A673 (cell line): ENCODE data around the gene PDXDC1. TPM values are rescaled to one million over a fixed set of nuclear protein-coding genes. Genes with fewer than 3 reads are reported as not detected.
"Not testable (repeated sequence)": the region's sequence is repeated elsewhere in the genome, so short reads cannot be mapped to it uniquely, and the experiment has no call there.

Experiments used
- BruUV-seq: library from RNA; stranded (reverse); fragments of 400-500 nt; replicated peaks from 2 replicates; lab custom pipeline; 2021; lab: Mats Ljungman, UMichigan
- CTCF ChIA-PET: fragments of 300-600 bp; sonication (Branson Sonifier 250); formaldehyde crosslinking; loops from one replicate; lab custom pipeline; 2022; ENCODE audit warnings: antibody characterized with exemption; lab: Charles Lee
- POLR2A ChIA-PET: fragments of 300-600 bp; sonication (Branson Sonifier 250); formaldehyde crosslinking; loops from one replicate; lab custom pipeline; 2022; ENCODE audit warnings: antibody characterized with exemption; ENCODE audit not compliant: low non-redundant PET; lab: Charles Lee
- DNase-seq: peaks from one replicate; pipeline ENCODE4 v3.0.0-alpha.2; 2015; ENCODE audit warnings: low spot score
- H3K27ac ChIP-seq: fragments of 200-600 bp; sonication (generic); 2 replicates; pipeline ENCODE4 v1.5.1; 2016; ENCODE audit warnings: mixed run types, low read depth, mild to moderate bottlenecking, mixed read lengths, antibody characterized with exemption, low read length; ENCODE audit not compliant: poor library complexity, severe bottlenecking
- H3K27me3 ChIP-seq: fragments of 200-600 bp; sonication (generic); replicated peaks from 2 replicates; pipeline ENCODE4 v1.6.1; 2017; ENCODE audit warnings: mixed run types, low read depth, mild to moderate bottlenecking, mixed read lengths, antibody characterized with exemption, low read length; ENCODE audit not compliant: insufficient read depth, poor library complexity
- H3K36me3 ChIP-seq: fragments of 200-600 bp; sonication (generic); 2 replicates; pipeline ENCODE4 v1.6.1; 2016; ENCODE audit warnings: mixed run types, mild to moderate bottlenecking, mixed read lengths, antibody characterized with exemption, low read length; ENCODE audit not compliant: insufficient read depth, poor library complexity, severe bottlenecking
- H3K4me1 ChIP-seq: fragments of 200-600 bp; sonication (generic); 2 replicates; pipeline ENCODE4 v1.6.1; 2017; ENCODE audit warnings: mixed run types, mild to moderate bottlenecking, mixed read lengths, antibody characterized with exemption, low read length; ENCODE audit not compliant: insufficient read depth, poor library complexity, severe bottlenecking
- H3K4me3 ChIP-seq: fragments of 200-600 bp; sonication (generic); 2 replicates; pipeline ENCODE4 v1.5.1; 2016; ENCODE audit warnings: low read depth, mixed run types, mild to moderate bottlenecking, mixed read lengths, low read length; ENCODE audit not compliant: poor library complexity, severe bottlenecking
- H3K9me3 ChIP-seq: fragments of 200-600 bp; sonication (generic); 2 replicates; pipeline ENCODE4 v1.6.1; 2016; ENCODE audit warnings: mixed run types, low read depth, mild to moderate bottlenecking, mixed read lengths, antibody characterized with exemption, low read length; ENCODE audit not compliant: poor library complexity, severe bottlenecking
- intact Hi-C: fragments of 100-400 bp; cut with micrococcal nuclease; formaldehyde crosslinking; loops from one replicate; pipeline ENCODE4 v1.10.0; 2022; ENCODE audit not compliant: unreplicated experiment
- total RNA-seq: library from RNA; stranded (reverse); gene quantifications from 2 replicates; pipeline ENCODE4 v1.2.3, GENCODE V29; 2021

PDXDC1 gene
- total RNA-seq, 1 experiment from 2014 or later, result 103 TPM

DNA sequence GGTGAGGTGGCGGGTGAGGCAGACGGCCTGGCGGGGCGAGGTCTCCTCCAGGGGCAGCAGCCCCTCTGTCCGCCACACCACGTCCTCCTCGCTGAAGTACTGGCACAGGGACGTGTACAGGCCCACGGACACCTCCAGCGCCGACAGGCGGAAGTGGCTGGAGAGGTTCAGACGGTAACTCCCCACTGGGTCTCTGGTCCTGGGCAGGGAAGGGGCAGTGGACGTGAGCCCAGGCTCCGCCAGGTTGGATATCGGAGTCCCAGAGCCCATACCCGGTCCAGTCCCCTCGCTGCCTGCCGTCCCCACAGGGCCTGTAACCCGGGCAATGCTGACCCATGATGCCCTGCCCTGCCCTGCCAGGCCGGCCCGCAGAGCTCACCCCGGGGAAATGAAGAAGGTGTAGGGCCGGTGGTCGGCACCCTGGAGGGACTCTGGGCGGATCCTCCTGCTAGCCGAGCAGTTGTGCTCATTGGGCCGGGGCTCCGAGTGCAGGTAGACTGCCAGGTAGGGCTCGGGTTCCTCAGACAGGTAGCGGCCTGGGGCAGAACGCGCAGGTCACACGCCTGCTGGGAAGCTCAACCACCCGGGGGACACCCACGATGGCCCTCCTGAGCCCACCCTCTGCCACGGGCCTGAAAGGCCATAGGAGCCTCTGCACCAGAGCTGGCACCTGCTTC lies 155.6 kb downstream of the PDXDC1 start:
- not testable (repeated sequence) for H3K4me3 ChIP-seq, H3K9me3 ChIP-seq, DNase-seq

DNA sequence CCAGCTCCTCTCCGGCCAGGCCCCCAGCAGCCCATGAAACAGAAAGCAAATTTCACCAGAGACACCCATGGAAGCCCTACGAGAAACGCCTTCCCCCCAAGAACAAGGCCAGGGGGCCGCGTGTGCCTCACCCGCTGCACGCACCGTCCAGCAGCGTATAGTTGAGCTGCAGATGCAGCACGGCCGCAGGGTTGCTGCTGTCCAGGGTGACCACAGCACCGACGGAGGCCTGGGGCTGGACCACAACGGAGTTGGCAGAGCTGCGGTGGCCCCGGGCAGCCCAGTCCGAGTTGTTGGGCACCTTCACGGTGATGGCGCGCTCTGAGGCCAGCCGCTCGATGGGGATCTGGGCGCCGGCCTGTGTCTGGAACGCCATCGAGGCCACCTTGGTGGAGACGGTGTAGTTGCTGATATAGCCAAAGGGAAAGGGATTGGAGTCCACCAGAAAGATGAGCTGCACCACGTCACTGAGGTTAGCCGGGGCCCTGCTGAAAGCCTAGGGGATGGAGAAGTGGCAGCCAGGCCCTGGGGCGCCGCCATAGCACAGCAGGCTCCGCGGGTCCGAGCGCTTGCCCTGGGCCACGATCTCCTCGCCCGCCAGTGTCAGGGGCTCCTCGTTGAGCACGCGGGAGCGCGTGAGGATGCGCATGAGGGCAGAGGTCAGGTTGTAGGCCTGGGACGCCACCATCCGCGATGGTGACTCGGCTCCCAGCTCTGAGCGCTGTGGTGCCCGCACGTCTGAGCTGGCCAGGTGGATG lies 156.3 kb downstream of the PDXDC1 start:
- H3K4me1 ChIP-seq, H3K27ac ChIP-seq, H3K4me3 ChIP-seq, CTCF ChIA-PET, H3K36me3 ChIP-seq, DNase-seq, BruUV-seq, H3K9me3 ChIP-seq, intact Hi-C loops, H3K27me3 ChIP-seq, POLR2A ChIA-PET: not testable (repeated sequence)

More for the DNA sequence above, 155.6 kb downstream of the PDXDC1 start:
- H3K27ac ChIP-seq, intact Hi-C loops, CTCF ChIA-PET, POLR2A ChIA-PET, H3K36me3 ChIP-seq, H3K4me1 ChIP-seq, H3K27me3 ChIP-seq, BruUV-seq: not testable (repeated sequence)

DNA sequence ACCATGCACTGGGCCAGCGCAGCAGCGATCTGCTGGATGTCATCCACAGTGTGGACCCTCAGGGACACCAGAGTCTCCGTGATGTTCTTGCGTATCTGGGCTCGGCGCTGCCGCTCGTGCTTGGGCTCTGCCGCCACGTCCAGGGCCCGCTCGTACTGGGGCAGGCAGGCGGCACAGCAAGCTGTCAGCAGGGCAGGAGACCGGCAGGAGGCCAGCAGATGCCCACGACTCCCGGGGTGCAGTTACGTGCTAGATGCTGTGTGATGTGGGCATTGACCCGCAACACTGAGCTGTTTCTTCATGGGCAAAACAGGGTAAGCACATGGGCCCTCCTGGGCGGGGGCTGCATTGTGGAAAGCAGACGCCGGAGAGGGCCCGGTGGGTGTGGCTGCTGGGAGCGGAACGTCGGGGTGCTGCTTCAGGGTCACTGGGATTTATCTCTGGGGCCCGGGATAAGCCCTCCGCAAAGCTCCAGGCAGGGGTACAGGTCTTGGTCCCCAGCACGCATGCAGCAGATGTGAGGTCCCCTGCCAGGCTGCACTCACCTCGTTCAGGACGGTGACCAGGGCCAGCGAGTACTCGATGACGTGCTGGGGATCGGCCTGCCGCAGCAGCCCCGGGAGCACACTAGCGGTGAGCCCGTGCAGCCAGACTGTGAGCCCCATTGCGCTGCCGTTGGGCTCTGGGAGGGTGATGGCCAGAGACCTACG lies 158.0 kb downstream of the PDXDC1 start:
- POLR2A ChIA-PET, H3K4me1 ChIP-seq, BruUV-seq, H3K27ac ChIP-seq, CTCF ChIA-PET, intact Hi-C loops, H3K9me3 ChIP-seq, H3K27me3 ChIP-seq, H3K36me3 ChIP-seq, DNase-seq, H3K4me3 ChIP-seq: not testable (repeated sequence)

DNA sequence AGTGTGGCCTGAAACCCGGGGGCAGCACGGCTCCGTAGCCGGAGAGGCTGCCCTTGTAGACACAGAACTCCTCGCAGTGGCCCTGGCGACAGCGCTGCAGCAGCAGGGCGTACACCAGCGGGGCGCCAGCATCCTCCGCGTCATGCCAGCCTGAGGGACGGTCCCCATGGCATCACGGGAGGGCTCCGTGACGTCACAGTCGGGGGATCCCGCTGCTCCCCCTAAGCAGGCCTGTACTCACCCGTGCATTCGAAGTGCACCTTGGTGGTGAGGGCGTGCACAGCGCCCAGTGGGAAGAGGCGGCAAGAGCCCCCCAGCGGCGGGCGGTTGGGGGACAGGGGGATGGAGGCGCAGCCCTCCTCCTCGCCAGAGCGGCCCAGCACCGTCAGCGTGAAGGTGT lies 158.7 kb downstream of the PDXDC1 start:
- H3K36me3 ChIP-seq, intact Hi-C loops, H3K4me3 ChIP-seq, H3K9me3 ChIP-seq, H3K27me3 ChIP-seq, H3K27ac ChIP-seq, CTCF ChIA-PET, POLR2A ChIA-PET, H3K4me1 ChIP-seq, BruUV-seq, DNase-seq: not testable (repeated sequence)

DNA sequence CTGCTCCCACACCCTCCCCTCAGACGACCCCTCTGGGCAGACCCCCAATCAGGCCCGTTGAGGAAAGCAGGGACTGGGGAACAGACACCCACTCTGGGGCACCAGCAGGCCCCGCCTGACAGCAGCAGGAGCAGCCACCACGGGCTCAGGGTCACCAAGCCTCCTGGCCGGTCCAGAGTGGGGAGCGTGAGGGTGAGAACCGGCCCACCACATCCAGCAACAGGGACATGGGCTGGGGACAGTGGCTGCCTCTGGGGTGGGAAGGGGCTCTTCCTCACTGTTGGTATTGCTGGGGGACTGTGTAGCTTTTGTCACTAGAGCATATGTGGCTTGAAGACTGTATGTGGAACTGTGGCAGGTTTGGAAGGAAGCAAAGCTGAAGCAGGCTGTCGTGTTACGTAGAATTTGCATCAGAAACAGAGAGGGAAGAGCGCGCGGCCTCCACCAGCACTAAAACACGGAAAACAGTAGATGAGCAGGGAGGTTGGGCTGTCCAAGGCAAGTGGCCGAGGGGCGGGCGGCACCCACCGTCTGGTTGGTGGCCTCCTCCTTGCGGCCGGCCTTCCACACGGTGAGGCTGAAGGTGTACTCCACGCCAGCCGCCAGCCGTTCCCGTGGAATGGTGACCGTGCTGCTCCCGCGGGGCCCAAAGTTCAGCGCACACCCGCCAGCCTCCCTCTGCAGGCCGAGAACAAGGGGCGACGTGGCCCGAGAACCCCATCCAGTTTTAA lies 160.1 kb downstream of the PDXDC1 start:
- DNase-seq, intact Hi-C loops, CTCF ChIA-PET, H3K27ac ChIP-seq, H3K9me3 ChIP-seq, H3K4me3 ChIP-seq, H3K4me1 ChIP-seq, POLR2A ChIA-PET, H3K36me3 ChIP-seq, BruUV-seq, H3K27me3 ChIP-seq: not testable (repeated sequence)

DNA sequence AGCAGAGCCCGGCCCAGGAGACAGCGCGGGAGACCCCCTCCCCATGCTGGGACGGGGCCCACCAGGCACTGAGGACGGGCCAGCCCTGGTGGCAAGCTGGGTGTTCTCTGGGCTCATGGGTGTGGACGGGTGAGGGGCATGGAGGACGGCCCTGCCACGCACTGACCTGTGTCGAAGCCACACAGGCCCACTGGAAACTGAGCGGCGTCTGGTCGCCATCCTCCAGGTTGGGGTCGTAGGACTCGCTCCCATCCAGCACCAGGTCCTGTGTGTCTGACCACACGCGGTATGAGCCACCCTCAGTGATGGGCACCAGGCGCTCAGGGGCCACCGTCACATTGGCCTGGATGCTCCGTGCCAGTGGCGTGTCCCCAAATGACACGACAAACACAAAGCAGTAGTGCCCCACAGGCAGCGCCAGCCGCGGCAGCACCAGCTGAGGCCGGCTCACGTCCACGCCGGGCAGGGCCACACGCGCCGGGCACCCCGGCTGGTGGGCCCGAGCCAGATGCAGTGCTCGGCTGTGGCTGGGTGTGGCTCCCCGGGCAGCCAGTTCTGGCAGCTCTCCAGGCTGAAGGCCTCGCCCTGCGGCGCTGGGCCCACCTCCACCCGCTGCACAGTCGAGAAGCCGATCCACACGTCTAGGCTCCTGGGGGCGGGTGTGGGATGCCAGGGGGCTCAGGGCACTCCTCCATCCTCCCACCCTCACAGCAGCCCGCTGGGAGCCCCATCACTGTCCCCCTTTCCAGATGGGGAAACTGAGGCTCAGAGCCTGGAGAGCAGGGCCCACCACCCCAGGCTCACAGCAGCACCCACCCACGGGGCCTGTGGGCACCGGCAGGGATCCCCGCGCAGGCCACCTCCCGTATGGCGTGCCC lies 160.9 kb downstream of the PDXDC1 start:
- H3K27ac ChIP-seq, CTCF ChIA-PET, DNase-seq, H3K4me1 ChIP-seq, H3K36me3 ChIP-seq, H3K9me3 ChIP-seq, H3K4me3 ChIP-seq, H3K27me3 ChIP-seq, POLR2A ChIA-PET, intact Hi-C loops, BruUV-seq: not testable (repeated sequence)
